ENCODE results near the gene MRPS23. TPM values are rescaled to one million over a fixed set of nuclear protein-coding genes. Genes with fewer than 3 reads are reported as not detected.

Gene MRPS23
- total and polyA plus RNA-seq, 2 of the 13 experiments (the other 11 are each of a cell fraction or from before 2014, with no cell fraction given) = 63.2 to 181 TPM

DNA sequence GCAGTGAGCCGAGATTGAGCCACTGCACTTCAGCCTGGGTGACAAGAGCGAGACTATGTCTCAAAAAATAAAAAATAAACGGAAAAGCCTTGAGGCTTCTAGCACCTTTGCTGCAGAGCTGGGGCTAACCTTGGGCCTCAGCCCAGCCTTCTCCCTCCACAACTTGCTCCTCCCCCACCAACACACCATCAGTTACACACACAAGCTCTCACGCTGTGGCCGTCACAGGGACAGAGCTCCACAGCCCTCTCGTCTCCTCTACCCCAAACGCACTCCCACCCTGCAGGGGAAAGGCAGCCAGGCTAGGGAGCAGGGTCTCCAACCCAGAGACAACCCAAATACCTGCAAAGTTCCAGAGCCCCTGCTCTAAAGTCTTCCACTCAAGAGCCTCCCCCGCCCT, 22.0 kb upstream of the MRPS23 start:
- Histone ChIP-seq H3K27ac (ENCODE audit: extremely low read length, insufficient read depth, low read length) (no peak overlapping the region), H3K9ac (ENCODE audit: insufficient read depth, low read depth, low read length) (no peak overlapping the region), H2AFZ (ENCODE audit: low read length) (no peak overlapping the region), H4K20me1 (ENCODE audit: insufficient read depth, low read length) (no peaks in the 10 kb centered on the region), H3K4me3 (replicated peaks in 1 of 3; ENCODE audit: insufficient read depth in 1 of 3, low read depth in 2 of 3, low read length in 3 of 3) (no peak overlapping the region), H3K79me2 (ENCODE audit: insufficient read depth, low read length) (no peaks in the 10 kb centered on the region), H3K9me3 (ENCODE audit: low read length) (no peaks in the 10 kb centered on the region), H3K4me1 (ENCODE audit: insufficient read depth, low read length) (peaks cover 68% of the 10 kb centered on the region), H3K4me2 (ENCODE audit: low read depth, low read length) (no peak overlapping the region), H3K36me3 (replicated peaks in 1 of 2; ENCODE audit: control insufficient read depth in 1 of 2, insufficient read depth in 2 of 2, low read length in 2 of 2) (peaks cover 0 to 2% of the 10 kb centered on the region in 2 experiments; a peak in 1 of 5 replicates), H3K27me3 (ENCODE audit: control insufficient read depth in 1 of 2, insufficient read depth in 2 of 2, low read length in 2 of 2) (no peaks in the 10 kb centered on the region)
- ATAC-seq (no peak), FAIRE-seq (no peak), DNase-seq (ENCODE audit: low spot score) (no peak)
- POLR2A ChIA-PET = interaction anchor here (1.0 kb wide), 1 partner anchor 11 kb away, joined by 7 read pairs; no protein-coding TSS in a partner anchor
- in situ Hi-C loops (cut with HindIII; ENCODE audit: extremely low pct_ligation_motif_present, low pct_unique_long_range_greater_than_20kb) (no loop called here), intact Hi-C loops (cut with micrococcal nuclease; ENCODE audit: unreplicated experiment) (no loop called here)
- CTCF ChIA-PET (ENCODE audit: low intra/inter-chr PET ratio, low total read pairs) = no interaction called here
- TF ChIP-seq ZNF34 (CRISPR knock-in tag; IDR thresholded peaks at IDR 0.05; ENCODE audit: borderline replicate concordance) (no peak), KDM5B (CRISPR knock-in tag; IDR thresholded peaks at IDR 0.05; ENCODE audit: borderline replicate concordance) (no peak), ZNF225 (CRISPR knock-in tag; IDR thresholded peaks at IDR 0.05) (no peak), MXI1 (IDR thresholded peaks at IDR 0.05; ENCODE audit: borderline replicate concordance, low read depth, low read length) (no peak), SRSF9 (IDR thresholded peaks at IDR 0.05; ENCODE audit: borderline replicate concordance, insufficient read depth, low read depth, low read length, poor library complexity, severe bottlenecking) (no peak), PHF21A (CRISPR knock-in tag; IDR thresholded peaks at IDR 0.05) (no peak), ZFP36L2 (CRISPR knock-in tag; IDR thresholded peaks at IDR 0.05) (no peak), ZSCAN9 (CRISPR knock-in tag; IDR thresholded peaks at IDR 0.05; ENCODE audit: borderline replicate concordance) (no peak), MIER3 (CRISPR knock-in tag; IDR thresholded peaks at IDR 0.05; ENCODE audit: borderline replicate concordance) (no peak), HOXA9 (CRISPR knock-in tag; IDR thresholded peaks at IDR 0.05; ENCODE audit: borderline replicate concordance) (no peak), ZFP36L1 (CRISPR knock-in tag; IDR thresholded peaks at IDR 0.05) (no peak)
- TF ChIP-seq, protein P1, sequence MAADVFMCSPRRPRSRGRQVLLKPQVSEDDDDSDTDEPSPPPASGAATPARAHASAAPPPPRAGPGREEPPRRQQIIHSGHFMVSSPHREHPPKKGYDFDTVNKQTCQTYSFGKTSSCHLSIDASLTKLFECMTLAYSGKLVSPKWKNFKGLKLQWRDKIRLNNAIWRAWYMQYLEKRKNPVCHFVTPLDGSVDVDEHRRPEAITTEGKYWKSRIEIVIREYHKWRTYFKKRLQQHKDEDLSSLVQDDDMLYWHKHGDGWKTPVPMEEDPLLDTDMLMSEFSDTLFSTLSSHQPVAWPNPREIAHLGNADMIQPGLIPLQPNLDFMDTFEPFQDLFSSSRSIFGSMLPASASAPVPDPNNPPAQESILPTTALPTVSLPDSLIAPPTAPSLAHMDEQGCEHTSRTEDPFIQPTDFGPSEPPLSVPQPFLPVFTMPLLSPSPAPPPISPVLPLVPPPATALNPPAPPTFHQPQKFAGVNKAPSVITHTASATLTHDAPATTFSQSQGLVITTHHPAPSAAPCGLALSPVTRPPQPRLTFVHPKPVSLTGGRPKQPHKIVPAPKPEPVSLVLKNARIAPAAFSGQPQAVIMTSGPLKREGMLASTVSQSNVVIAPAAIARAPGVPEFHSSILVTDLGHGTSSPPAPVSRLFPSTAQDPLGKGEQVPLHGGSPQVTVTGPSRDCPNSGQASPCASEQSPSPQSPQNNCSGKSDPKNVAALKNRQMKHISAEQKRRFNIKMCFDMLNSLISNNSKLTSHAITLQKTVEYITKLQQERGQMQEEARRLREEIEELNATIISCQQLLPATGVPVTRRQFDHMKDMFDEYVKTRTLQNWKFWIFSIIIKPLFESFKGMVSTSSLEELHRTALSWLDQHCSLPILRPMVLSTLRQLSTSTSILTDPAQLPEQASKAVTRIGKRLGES (CRISPR knock-in tag; IDR thresholded peaks at IDR 0.05; ENCODE audit: borderline replicate concordance) = no peak
- TF ChIP-seq, protein P2, sequence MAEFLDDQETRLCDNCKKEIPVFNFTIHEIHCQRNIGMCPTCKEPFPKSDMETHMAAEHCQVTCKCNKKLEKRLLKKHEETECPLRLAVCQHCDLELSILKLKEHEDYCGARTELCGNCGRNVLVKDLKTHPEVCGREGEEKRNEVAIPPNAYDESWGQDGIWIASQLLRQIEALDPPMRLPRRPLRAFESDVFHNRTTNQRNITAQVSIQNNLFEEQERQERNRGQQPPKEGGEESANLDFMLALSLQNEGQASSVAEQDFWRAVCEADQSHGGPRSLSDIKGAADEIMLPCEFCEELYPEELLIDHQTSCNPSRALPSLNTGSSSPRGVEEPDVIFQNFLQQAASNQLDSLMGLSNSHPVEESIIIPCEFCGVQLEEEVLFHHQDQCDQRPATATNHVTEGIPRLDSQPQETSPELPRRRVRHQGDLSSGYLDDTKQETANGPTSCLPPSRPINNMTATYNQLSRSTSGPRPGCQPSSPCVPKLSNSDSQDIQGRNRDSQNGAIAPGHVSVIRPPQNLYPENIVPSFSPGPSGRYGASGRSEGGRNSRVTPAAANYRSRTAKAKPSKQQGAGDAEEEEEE (CRISPR knock-in tag; IDR thresholded peaks at IDR 0.05; ENCODE audit: borderline replicate concordance) = no peak
- TF ChIP-seq, protein P3, sequence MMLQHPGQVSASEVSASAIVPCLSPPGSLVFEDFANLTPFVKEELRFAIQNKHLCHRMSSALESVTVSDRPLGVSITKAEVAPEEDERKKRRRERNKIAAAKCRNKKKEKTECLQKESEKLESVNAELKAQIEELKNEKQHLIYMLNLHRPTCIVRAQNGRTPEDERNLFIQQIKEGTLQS (CRISPR knock-in tag; IDR thresholded peaks at IDR 0.05) = no peak
- no TSS peak for BruUV-seq (replicated peaks)
- WGBS (ENCODE audit: low lambda C conversion rate) = 98% methylated on average over 8 of the region's 8 CpGs

Data from HepG2 (cell line).